ENCODE measurements around the gene GRIK4. TPM values are rescaled to one million over a fixed set of nuclear protein-coding genes. Genes with fewer than 3 reads are reported as not detected.

Gene GRIK4
- total and polyA plus RNA-seq, 2 donors: 0.05 to 0.37 TPM

DNA sequence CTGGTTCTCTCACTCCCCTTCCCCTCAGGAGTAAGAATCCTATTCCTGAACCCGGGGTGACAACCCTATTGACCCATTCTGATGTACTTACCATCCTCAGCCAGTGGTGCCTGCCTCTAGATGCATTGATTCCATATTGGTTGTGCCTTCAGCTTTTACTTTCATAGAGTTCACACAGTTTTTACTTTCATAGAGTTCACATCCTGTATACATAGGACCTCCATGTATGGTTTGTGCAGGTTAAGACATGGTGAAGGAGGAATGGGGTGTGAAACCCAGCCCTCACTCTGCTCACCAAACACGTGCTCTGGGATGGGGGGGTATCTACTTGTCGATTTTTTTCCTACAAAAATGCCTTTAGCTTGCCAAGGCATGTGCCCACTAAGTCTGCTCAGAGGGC, 406.7 kb downstream of the GRIK4 start:
- H3K36me3 ChIP-seq (ENCODE audit: insufficient read depth): no peaks in the 10 kb centered on the region
- no peak for DNase-seq (ENCODE audit: extremely low spot score)
- WGBS: 68% methylated on average over 3 of the region's 3 CpGs
- no peak overlapping the region for H3K4me3 ChIP-seq (ENCODE audit: low read depth, low read length)
- H3K27ac ChIP-seq (ENCODE audit: low read depth): no peak overlapping the region
- no peaks in the 10 kb centered on the region for H3K4me1 ChIP-seq (ENCODE audit: insufficient read depth)

DNA sequence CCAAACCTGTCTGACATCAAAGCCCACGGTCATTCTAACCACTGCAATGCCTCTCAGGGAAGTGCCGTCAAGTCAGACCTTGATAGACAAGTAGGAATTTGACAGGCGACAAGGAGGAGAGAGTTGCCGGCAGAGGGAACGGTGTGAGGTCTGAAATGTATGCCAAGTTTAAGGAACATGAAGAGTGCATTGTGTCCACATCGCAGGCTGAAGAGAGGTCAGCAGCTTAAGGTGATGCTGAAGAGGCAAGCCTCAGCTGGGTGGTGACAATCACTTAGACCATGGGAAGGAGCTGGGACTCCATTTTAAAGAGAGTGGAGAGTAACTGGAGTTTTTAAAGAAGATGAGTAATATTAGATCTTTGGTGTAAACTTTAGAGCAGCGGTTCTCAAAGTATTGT, 407.5 kb downstream of the GRIK4 start:
- Histone ChIP-seq H3K4me3 (ENCODE audit: low read depth, low read length) (no peak overlapping the region), H3K27ac (ENCODE audit: low read depth) (no peak overlapping the region), H3K4me1 (ENCODE audit: insufficient read depth) (no peaks in the 10 kb centered on the region), H3K36me3 (ENCODE audit: insufficient read depth) (no peaks in the 10 kb centered on the region)
- WGBS: 92% methylated on average over 7 of the region's 7 CpGs
- DNase-seq (ENCODE audit: extremely low spot score): no peak

- no peak overlapping the region for H3K4me3 ChIP-seq (ENCODE audit: low read depth, low read length)
- WGBS: 73% methylated on average over 5 of the region's 5 CpGs
- no peaks in the 10 kb centered on the region for H3K4me1 ChIP-seq (ENCODE audit: insufficient read depth)
- no peak for DNase-seq (ENCODE audit: extremely low spot score)
- no peaks in the 10 kb centered on the region for H3K36me3 ChIP-seq (ENCODE audit: insufficient read depth)
- H3K27ac ChIP-seq (ENCODE audit: low read depth): no peak overlapping the region
Observed at GRCh38 chr11:120919566-120919965, 408.0 kb downstream of the GRIK4 start.

DNA sequence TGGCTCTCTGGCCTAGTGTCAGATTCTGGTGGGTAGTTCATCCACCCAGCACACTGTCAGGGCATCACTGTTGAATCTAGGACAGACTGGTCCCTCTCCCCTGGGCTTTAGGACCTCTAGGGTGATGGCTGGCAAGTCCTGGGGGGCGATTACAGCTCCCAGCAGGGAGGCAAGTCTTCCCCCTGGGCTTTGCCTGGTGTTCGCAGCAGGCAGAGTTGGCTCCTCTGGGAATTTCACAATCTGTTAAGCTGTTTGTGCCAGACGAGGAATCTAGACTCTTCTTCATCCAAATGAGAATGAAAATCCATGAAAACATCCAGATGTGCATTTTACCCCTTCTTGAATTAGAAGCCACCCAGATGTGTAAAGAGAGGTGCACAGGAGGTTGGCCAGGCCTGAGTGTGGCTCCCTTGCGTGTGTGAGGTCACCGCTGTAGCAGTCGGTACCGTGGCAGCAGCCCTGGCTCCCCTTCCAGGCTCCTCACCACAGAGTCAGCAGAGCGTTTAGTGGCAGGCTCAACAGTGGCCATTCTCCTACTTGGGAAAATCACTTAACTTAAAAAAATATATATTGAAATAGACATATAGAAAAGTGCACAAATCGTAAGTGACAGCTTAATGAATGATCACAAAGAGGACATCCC, 412.4 kb downstream of the GRIK4 start:
- 81% methylated on average over 9 of the region's 9 CpGs for WGBS
- H3K4me3 ChIP-seq (ENCODE audit: low read depth, low read length): no peak overlapping the region
- no peaks in the 10 kb centered on the region for H3K36me3 ChIP-seq (ENCODE audit: insufficient read depth)
- DNase-seq (ENCODE audit: extremely low spot score): no peak
- no peaks in the 10 kb centered on the region for H3K4me1 ChIP-seq (ENCODE audit: insufficient read depth)
- H3K27ac ChIP-seq (ENCODE audit: low read depth): no peak overlapping the region

- no peak for DNase-seq (ENCODE audit: extremely low spot score)
- Histone ChIP-seq H3K27ac (ENCODE audit: low read depth) (no peak overlapping the region), H3K4me1 (ENCODE audit: insufficient read depth) (no peaks in the 10 kb centered on the region), H3K36me3 (ENCODE audit: insufficient read depth) (no peaks in the 10 kb centered on the region), H3K4me3 (ENCODE audit: low read depth, low read length) (no peak overlapping the region)
- 96% methylated on average over 2 of the region's 2 CpGs for WGBS
Observed at GRCh38 chr11:120925944-120926343, 414.4 kb downstream of the GRIK4 start.

- no peaks in the 10 kb centered on the region for H3K4me1 ChIP-seq (ENCODE audit: insufficient read depth)
- no peak for DNase-seq (ENCODE audit: extremely low spot score)
- H3K27ac ChIP-seq (ENCODE audit: low read depth): no peak overlapping the region
- H3K36me3 ChIP-seq (ENCODE audit: insufficient read depth): no peaks in the 10 kb centered on the region
- H3K4me3 ChIP-seq (ENCODE audit: low read depth, low read length): no peak overlapping the region
- WGBS: 79% methylated on average over 14 of the region's 14 CpGs
Observed at GRCh38 chr11:120928627-120929026, 417.1 kb downstream of the GRIK4 start.

- Histone ChIP-seq H3K36me3 (ENCODE audit: insufficient read depth) (no peaks in the 10 kb centered on the region), H3K4me1 (ENCODE audit: insufficient read depth) (no peaks in the 10 kb centered on the region), H3K27ac (ENCODE audit: low read depth) (no peak overlapping the region), H3K4me3 (ENCODE audit: low read depth, low read length) (no peak overlapping the region)
- 91% methylated on average over 11 of the region's 11 CpGs for WGBS
- no peak for DNase-seq (ENCODE audit: extremely low spot score)
Observed at GRCh38 chr11:120929090-120929489, 417.5 kb downstream of the GRIK4 start.

GRCh38 chr11:120929664-120930154, 418.2 kb downstream of the GRIK4 start:
- WGBS: 42% methylated on average over 13 of the region's 13 CpGs
- Histone ChIP-seq H3K27ac (ENCODE audit: low read depth) (no peak overlapping the region), H3K4me3 (ENCODE audit: low read depth, low read length) (no peak overlapping the region), H3K36me3 (ENCODE audit: insufficient read depth) (no peaks in the 10 kb centered on the region), H3K4me1 (ENCODE audit: insufficient read depth) (no peaks in the 10 kb centered on the region)
- DNase-seq (ENCODE audit: extremely low spot score): no peak

- Histone ChIP-seq H3K36me3 (ENCODE audit: insufficient read depth) (no peaks in the 10 kb centered on the region), H3K4me3 (ENCODE audit: low read depth, low read length) (no peak overlapping the region), H3K4me1 (ENCODE audit: insufficient read depth) (no peaks in the 10 kb centered on the region), H3K27ac (ENCODE audit: low read depth) (no peak overlapping the region)
- 83% methylated on average over 4 of the region's 4 CpGs for WGBS
- DNase-seq (ENCODE audit: extremely low spot score): no peak
Observed at GRCh38 chr11:120931057-120931779, 419.7 kb downstream of the GRIK4 start.

GRCh38 chr11:120932305-120932915, 420.9 kb downstream of the GRIK4 start:
- H3K36me3 ChIP-seq (ENCODE audit: insufficient read depth): no peaks in the 10 kb centered on the region
- H3K27ac ChIP-seq (ENCODE audit: low read depth): no peak overlapping the region
- no peak for DNase-seq (ENCODE audit: extremely low spot score)
- no peaks in the 10 kb centered on the region for H3K4me1 ChIP-seq (ENCODE audit: insufficient read depth)
- no peak overlapping the region for H3K4me3 ChIP-seq (ENCODE audit: low read depth, low read length)
- WGBS: 76% methylated on average over 5 of the region's 5 CpGs

GRCh38 chr11:120936356-120936755, 424.8 kb downstream of the GRIK4 start:
- no peak overlapping the region for H3K4me3 ChIP-seq (ENCODE audit: low read depth, low read length)
- H3K27ac ChIP-seq (ENCODE audit: low read depth): no peak overlapping the region
- H3K36me3 ChIP-seq (ENCODE audit: insufficient read depth): no peaks in the 10 kb centered on the region
- 53% methylated on average over 3 of the region's 3 CpGs for WGBS
- DNase-seq (ENCODE audit: extremely low spot score): no peak
- no peaks in the 10 kb centered on the region for H3K4me1 ChIP-seq (ENCODE audit: insufficient read depth)

DNA sequence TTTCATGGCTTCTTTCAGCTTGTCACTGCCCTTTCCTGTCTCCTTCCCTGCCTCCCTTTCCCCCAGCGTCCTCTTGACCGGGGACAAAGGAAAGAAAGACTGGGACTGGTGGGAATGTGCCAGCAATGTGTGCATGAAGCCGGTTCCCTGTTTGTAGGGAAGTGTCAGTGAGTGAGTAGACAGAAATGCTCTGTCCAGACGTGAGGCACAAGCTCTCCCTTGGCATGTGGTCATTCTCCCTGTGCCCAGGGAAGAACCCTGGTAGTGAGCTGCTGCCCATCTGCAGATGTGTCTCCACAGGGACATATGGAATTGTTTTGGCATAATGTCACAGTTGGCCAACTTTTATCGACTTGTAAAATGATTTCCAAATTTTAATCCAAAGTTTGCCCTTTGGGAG, 426.0 kb downstream of the GRIK4 start:
- Histone ChIP-seq H3K27ac (ENCODE audit: low read depth) (no peak overlapping the region), H3K36me3 (ENCODE audit: insufficient read depth) (no peaks in the 10 kb centered on the region), H3K4me1 (ENCODE audit: insufficient read depth) (no peaks in the 10 kb centered on the region), H3K4me3 (ENCODE audit: low read depth, low read length) (no peak overlapping the region)
- 31% methylated on average over 5 of the region's 5 CpGs for WGBS
- DNase-seq (ENCODE audit: extremely low spot score): no peak

DNA sequence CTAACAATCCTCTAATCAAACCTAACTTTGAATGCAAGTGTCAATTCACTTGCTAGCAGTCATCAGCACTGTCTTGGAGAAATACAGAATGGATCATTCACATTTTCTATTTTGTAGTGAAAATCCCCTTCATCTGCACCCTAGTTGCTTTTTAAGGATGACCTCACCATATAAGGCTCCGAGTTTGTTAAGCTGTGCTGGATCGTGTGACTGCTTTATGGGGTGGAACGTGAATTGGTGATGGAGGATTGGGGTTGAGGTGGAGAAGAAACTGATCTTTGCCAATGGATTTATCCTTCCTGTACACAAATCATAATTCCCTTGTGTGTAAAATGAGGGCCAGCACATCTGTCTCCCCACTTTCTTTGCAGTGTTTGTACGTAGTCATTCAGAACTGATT, 426.7 kb downstream of the GRIK4 start:
- no peak overlapping the region for H3K4me3 ChIP-seq (ENCODE audit: low read depth, low read length)
- no peaks in the 10 kb centered on the region for H3K36me3 ChIP-seq (ENCODE audit: insufficient read depth)
- no peak for DNase-seq (ENCODE audit: extremely low spot score)
- H3K4me1 ChIP-seq (ENCODE audit: insufficient read depth): no peaks in the 10 kb centered on the region
- WGBS: 29% methylated on average over 4 of the region's 4 CpGs
- H3K27ac ChIP-seq (ENCODE audit: low read depth): no peak overlapping the region

Data from urinary bladder (tissue), 4 donors.